Head of caudate nucleus (tissue), 42 donors: ENCODE measurements around the gene MAP3K4.
A peak's percentile ranks its signal among the peaks of the same experiment; 100 is the strongest.

Experiments
- DNase-seq, 42 donors: peaks; one replicate each; pipeline versions ENCODE4 v3.0.0 to v3.0.0-alpha.2; 2020 to 2021; ENCODE audit warnings: mixed read lengths in 7 of 42
- intact Hi-C: fragments of 100-400 bp; cut with DNase I; formaldehyde crosslinking; loops from one replicate; pipeline ENCODE4 v1.15.0; 2022

MAP3K4 gene

DNA sequence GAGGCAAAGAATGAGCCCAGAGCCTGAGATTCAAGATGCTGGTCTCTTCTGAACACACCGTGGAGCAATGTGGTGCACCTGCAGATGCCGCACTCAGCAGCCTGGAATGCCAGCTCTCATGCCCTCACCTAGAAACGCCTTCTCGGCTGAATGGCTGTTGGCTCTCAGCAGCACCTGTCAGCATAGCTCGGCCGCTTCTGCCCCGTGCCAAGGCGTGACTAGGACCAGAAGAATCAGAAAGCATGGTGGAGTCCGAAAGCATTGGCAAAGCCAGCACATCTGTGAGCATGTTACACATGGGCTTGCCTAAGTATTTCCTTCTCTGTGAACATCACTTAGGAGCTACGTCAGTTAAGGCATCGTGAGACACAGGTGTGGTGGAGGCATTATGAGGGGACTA, 140.8 kb downstream of the MAP3K4 start:
- DNase-seq = no peak
- intact Hi-C loops = no loop called here

- intact Hi-C loops = no loop called here
- DNase-seq = no peak
Observed at GRCh38 chr6:161133963-161134362, 142.4 kb downstream of the MAP3K4 start.

GRCh38 chr6:161134550-161135298, 143.2 kb downstream of the MAP3K4 start:
- peak in 1 of 42 donors; percentile 31 for DNase-seq
- intact Hi-C loops = no loop called here

- intact Hi-C loops = no loop called here
- peak in 3 of 42 donors; percentile 25 to 27 (median 26) for DNase-seq
Observed at GRCh38 chr6:161135695-161136591, 144.4 kb downstream of the MAP3K4 start.

DNA sequence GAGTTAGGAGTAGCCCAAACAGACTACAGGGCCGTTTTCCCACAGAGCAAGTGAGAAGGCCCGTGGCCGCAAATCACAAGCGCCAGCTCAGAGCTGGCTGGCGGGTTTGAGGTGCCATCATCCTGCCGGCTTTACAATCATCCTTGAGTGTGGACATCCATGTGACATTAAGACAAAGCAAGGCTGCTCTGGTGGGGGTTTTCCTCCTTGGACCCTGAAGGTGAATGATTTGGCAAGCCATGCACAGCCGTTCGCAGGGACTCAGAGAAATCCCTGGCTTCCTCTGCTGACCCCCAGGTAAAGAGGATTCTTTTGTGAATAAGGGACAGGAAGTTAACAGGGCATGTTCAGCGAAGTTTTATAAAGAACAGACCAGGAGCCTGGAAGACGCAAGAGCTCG, 145.1 kb downstream of the MAP3K4 start:
- no peak for DNase-seq
- intact Hi-C loops = no loop called here

- DNase-seq = peak in 1 of 42 donors; percentile 17
- intact Hi-C loops = no loop called here
Observed at GRCh38 chr6:161137320-161137719, 145.8 kb downstream of the MAP3K4 start.

GRCh38 chr6:161137839-161138542, 146.4 kb downstream of the MAP3K4 start:
- DNase-seq = peak in 1 of 42 donors; percentile 19
- intact Hi-C loops = no loop called here

DNA sequence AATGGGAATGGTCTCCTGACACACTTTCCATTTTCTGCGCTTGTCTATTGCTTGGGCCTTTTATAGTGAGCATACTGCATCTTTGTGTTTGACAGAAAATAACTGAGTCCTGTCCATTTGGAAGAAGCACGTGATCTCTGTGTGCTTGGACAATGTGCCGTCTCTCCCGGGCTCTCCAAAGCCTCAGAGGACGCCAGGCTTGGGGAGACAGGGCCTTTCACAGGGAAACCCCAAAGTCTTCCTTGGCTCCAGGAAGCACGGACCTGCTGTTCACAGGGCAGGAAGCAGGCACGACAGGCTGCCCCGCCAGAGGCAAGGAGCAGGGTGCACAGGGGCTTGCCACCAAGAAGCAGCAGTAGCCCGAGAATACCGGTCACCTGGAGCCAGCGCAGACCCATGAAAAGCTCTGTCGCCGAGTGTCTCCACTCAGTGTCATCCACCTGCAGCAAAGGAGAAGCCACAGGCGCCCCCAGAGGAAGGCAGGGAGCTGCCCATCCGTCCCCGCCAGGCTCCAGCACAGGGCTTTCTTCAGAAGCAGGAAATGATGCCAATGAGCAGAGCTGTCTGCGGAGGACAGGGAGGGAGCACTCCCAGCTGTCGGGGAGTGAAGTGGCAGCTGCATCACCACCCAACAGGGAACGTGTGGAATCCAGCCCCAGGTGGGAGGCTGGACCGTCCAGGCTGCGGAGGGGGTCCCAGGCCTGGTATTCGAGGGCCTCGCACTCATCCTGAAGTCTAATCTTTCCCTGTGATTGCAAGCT, 147.2 kb downstream of the MAP3K4 start:
- peak in 26 of 42 donors; percentile 27 to 75 (median 52) for DNase-seq
- intact Hi-C loops = no loop called here

DNA sequence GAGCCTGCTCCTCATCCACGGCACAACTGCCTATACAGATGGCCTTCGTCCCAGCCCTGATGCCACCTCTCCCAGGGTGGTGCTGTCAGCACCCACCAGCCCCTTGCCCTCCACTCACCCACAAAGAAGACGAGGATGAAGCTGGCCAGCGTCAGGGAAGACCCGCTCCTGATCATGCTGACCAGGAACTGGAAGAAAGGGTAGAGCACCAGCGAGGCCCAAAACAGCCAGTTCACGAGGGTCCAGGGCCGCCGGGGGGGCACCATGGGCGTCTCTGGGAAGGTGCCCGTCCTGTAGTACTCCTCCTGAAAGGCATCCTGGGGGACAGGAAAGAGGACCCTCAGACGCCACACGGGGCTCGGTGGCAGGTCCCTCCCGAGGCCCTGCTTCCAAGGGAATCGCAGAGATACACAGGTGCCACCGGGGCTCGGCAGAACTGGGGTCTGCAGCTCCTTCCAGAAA, 147.8 kb downstream of the MAP3K4 start:
- DNase-seq = peak in 1 of 42 donors; percentile 41
- intact Hi-C loops = no loop called here

DNA sequence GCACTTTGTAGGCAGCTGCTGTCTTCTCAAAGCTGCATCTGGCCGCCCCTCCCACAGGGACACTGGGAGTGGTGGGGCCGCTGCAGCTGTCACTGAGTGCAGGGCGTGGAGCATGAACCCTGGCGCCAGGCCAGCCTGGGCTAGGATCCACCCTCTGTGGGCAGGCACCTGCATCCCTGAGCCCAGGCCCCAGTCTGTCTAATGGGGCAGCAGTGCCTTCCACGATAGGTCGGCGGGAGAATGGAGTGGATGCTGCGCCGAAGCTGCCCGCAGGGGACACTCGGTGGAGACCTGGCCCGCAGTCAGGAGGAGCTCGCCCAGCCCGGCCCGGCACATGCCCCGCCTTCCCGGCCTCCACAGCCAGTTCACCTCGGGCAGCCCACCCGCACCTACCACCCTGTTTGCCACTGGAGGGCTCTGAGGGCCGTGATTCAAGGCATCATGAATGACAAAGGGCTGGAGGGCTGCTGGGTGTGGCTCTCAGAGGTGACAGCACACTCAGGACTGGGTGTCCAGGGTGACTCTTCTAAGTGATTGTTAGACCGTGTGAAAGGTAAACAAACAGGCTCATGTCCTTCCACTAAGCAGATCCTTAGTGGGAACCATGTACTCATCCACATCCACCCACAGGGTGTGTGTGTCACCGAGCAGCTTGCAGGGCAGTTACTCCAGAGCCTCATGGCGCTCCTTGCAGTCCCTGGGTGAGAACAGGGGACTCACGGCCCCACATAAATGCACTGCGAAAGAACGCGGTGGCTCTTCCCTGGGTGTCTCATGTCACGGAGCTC, 148.4 kb downstream of the MAP3K4 start:
- intact Hi-C loops = no loop called here
- peak in 6 of 42 donors; percentile 27 to 81 (median 44) for DNase-seq

DNA sequence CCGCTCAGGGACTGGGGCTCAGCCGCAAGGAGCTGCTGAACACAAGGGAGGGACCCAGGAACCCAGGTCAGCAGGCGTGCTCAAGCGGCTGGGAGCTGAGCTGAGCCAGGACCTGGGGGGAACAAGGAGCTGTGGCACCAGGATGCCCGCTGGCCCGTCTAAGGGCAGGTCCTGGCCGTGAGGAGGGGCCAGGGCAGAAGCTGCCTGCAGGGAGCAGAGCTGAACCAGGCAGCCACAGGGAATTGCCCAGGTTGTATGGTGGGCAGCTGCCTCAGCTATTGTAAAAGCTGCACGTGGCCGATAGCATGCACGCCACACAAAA, 148.9 kb downstream of the MAP3K4 start:
- DNase-seq = peak in 1 of 42 donors; percentile 15
- intact Hi-C loops = no loop called here

DNA sequence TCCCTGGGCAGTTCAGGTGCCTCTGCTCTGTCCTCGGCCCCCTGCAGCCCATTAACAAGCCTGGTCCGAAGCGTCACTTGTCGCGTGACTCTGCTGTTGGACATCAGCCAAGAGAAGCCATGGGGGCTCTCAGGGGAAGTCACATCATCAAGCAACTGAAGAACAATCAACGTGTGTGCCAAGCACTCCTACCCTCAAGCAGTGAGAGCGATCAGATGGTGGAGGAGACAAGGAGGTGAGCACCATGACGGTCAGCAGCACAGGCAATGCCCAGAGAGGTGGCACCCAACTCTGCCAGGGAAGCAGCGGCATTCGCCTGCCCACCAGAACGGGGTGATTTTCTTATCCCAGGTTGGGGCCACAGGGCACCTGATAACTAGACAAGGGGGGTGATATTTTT, 149.6 kb downstream of the MAP3K4 start:
- intact Hi-C loops = no loop called here
- peak in 3 of 42 donors; percentile 22 to 46 (median 28) for DNase-seq

DNA sequence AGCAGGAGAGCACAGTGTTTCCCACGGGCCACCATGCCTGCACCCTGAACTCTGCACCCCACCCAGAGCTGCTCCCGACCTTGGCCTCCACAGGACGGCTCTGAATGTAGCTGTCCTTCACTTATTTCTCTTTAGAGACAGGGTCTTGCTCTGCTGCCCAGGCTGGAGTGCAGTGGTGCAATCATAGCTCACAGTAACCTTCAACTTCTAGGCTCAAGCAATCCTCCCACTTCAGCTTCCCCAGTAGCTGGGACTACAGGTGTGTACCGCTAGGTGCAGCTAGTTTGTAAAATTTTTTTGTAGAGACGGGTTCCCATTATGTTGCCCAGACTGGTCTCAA, 151.4 kb downstream of the MAP3K4 start:
- DNase-seq = peak in 4 of 42 donors; percentile 2 to 31 (median 12)
- intact Hi-C loops = no loop called here

GRCh38 chr6:161143663-161144430, 152.3 kb downstream of the MAP3K4 start:
- intact Hi-C loops = no loop called here
- peak in 5 of 42 donors; percentile 1 to 43 (median 6) for DNase-seq

DNA sequence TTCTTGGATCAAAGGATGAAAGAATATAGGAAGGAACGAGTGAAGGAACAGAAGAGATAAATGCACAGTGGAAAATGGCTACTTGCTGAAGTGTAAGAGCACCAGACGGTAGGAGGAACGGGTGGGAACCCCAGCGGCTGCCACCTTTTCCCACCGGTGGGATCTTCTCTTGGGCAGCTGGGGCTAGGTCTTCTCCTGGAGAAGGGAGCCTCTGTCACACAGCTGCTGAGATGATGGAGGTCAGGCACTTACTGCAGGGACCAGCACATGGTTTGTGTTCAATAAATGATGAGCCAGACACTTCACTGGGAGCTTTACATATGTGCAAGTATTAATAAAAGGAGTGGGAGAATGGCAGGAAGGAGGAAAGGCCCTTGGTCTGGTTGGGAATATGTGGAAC, 158.6 kb downstream of the MAP3K4 start:
- peak in 3 of 42 donors; percentile 2 to 27 (median 4) for DNase-seq
- intact Hi-C loops = no loop called here

DNA sequence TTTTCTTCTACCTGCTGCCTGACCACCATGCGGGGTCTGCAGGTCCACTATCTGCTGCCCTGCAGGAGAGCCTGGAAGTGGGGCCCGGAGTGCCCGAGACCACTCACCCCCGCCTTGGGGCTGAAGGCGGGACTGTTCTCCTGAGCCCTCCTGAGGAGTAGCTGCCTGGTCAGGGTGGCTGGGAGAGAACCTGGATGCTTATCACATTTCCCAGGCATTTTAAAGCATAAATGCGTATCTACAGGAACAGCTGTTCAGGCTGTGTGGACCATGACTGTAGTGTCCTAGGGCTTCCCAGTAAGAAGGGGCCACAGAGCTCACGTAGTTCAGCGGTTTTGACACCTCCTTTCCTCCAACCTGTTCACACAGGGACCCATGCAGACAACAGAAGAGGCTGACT, 159.0 kb downstream of the MAP3K4 start:
- intact Hi-C loops = no loop called here
- peak in 3 of 42 donors; percentile 6 to 18 (median 6) for DNase-seq

DNA sequence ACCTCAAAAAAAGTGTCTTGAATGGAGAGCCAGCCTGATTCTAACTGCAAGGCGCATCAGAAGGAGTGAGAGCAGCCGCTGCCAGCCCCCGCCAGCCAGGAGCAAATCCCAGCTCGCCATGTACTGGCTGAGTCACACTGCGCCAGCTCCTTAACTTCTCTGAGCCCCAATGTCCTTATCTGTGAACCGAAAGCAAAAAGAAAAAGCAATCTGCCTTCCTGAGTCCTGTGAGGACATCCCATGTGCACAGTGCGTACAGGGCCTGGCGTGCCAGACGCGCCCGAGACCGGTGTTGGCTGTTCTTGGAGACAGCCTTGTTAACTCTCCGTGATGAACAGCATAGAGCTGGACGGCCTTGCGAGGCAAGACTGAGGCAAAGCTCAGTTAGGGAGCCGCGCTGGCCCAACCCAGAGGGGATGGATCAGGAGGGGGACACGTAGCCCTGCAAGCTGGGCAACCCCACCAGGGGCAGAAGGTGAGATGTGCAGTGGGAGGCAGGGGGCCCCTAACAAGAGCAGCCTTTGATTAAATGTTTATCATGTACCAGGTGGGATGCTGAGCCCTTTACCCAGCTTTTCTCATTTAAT, 159.6 kb downstream of the MAP3K4 start:
- intact Hi-C loops = no loop called here
- peak in 6 of 42 donors; percentile 0 to 37 (median 18) for DNase-seq
